ENCODE data around the gene CENPX. TPM values are rescaled to one million over a fixed set of nuclear protein-coding genes. Genes with fewer than 3 reads are reported as not detected.
"Not testable (repeated sequence)": the region's sequence is repeated elsewhere in the genome, so short reads cannot be mapped to it uniquely, and the experiment has no call there.

The CENPX gene
- total RNA-seq, 1 donor: 30.7 TPM

DNA sequence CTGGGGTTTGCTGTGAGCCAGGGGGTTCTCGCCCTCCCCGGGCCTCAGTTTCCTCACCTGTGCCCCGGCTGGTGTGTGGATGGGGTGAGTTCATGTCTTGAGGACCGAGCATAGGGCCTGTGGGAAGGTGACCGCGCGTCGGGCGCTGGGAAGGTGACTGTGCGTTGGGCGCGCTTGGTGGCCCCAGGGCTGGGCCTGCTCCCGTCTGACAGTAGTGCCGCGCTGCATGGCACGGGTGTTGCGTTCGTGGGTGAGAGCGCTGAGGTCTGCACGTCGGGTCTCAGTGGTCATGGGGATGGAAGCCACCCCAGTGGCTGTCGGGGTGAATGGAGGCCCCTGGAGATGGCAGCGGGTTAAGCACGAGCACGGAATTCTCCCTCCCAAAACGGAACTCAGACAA is 36.1 kb downstream of the CENPX start:
- no peak overlapping the region for H3K4me3 ChIP-seq (ENCODE audit: low read depth, low read length)
- TF ChIP-seq CTCF (IDR thresholded peaks at IDR 0.05; ENCODE audit: insufficient read depth, low read depth, low read length): no peak
- no peak for DNase-seq (ENCODE audit: low read depth)

- TF ChIP-seq CTCF (IDR thresholded peaks at IDR 0.05; ENCODE audit: insufficient read depth, low read depth, low read length): no peak
- DNase-seq (ENCODE audit: low read depth): no peak
- H3K4me3 ChIP-seq (ENCODE audit: low read depth, low read length): no peak overlapping the region
Measured at GRCh38 chr17:81984773-81985410, 37.8 kb downstream of the CENPX start.

- TF ChIP-seq CTCF (IDR thresholded peaks at IDR 0.05; ENCODE audit: insufficient read depth, low read depth, low read length): no peak
- no peak overlapping the region for H3K4me3 ChIP-seq (ENCODE audit: low read depth, low read length)
- DNase-seq (ENCODE audit: low read depth): no peak
Measured at GRCh38 chr17:81983639-81984373, 38.9 kb downstream of the CENPX start.

- DNase-seq (ENCODE audit: low read depth): no peak
- no peak overlapping the region for H3K4me3 ChIP-seq (ENCODE audit: low read depth, low read length)
- no peak for TF ChIP-seq CTCF (IDR thresholded peaks at IDR 0.05; ENCODE audit: insufficient read depth, low read depth, low read length)
Measured at GRCh38 chr17:81983011-81983638, 39.6 kb downstream of the CENPX start.

- not testable (repeated sequence) for H3K4me3 ChIP-seq (ENCODE audit: low read depth, low read length); DNase-seq (ENCODE audit: low read depth)
Measured at GRCh38 chr17:81981511-81981910, 41.2 kb downstream of the CENPX start.

- no peak for TF ChIP-seq CTCF (IDR thresholded peaks at IDR 0.05; ENCODE audit: insufficient read depth, low read depth, low read length)
- no peak overlapping the region for H3K4me3 ChIP-seq (ENCODE audit: low read depth, low read length)
- no peak for DNase-seq (ENCODE audit: low read depth)
Measured at GRCh38 chr17:81980707-81981343, 41.9 kb downstream of the CENPX start.

DNA sequence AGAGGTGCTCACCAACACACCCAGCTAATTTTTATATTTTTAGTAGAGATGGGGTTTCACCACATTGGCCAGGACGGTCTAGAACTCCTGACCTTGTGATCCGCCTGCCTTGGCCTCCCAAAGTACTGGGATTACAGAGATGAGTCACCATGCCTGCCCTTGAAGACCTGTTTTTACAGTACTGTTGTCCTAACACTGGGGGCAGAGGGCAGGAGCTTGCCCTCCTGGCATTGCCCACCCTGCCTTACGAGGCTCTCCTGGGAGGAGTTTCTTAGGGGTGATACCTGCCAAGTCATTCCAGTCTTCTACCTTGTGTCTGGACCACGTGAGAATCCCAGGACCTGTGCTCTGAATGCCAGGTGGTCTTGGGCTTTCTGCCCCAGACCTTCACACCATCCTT is 42.6 kb downstream of the CENPX start:
- TF ChIP-seq CTCF (IDR thresholded peaks at IDR 0.05; ENCODE audit: insufficient read depth, low read depth, low read length): no peak
- no peak overlapping the region for H3K4me3 ChIP-seq (ENCODE audit: low read depth, low read length)

More for the DNA sequence above, 42.6 kb downstream of the CENPX start:
- no peak for DNase-seq (ENCODE audit: low read depth)

All from fibroblast of villous mesenchyme (primary cell).